Tibial nerve (tissue), 4 donors: ENCODE results near the gene PPM1G. TPM values are rescaled to one million over a fixed set of nuclear protein-coding genes. Genes with fewer than 3 reads are reported as not detected.

Experiments
- DNase-seq, 2 donors: peaks; one replicate each; pipeline ENCODE4 v3.0.0-alpha.2; 2019; ENCODE audit warnings: low spot score in 2 of 2
- H3K27ac ChIP-seq, 4 donors: fragments of 200-600 bp; sonication (generic) in 3 of 4; one replicate each; pipeline ENCODE4 v1.5.1; 2017 to 2019; ENCODE audit warnings: mild to moderate bottlenecking in 1 of 4
- H3K27me3 ChIP-seq, 2 donors: fragments of 200-600 bp; sonication (generic) in 1 of 2; one replicate each; pipeline versions ENCODE4 v1.5.1 to v1.6.0; 2017 to 2019
- H3K36me3 ChIP-seq, 3 donors: fragments of 200-600 bp; sonication (generic); one replicate each; pipeline ENCODE4 v1.5.1; 2018 to 2019
- H3K4me1 ChIP-seq, 4 donors: fragments of 200-600 bp; sonication (generic) in 3 of 4; one replicate each; pipeline ENCODE4 v1.5.1; 2017 to 2019
- H3K4me3 ChIP-seq, 4 donors: fragments of 200-600 bp; sonication (generic) in 3 of 4; one replicate each; pipeline ENCODE4 v1.5.1; 2017 to 2019; ENCODE audit warnings: mild to moderate bottlenecking in 1 of 4, moderate library complexity in 1 of 4
- H3K9me3 ChIP-seq, 4 donors: fragments of 200-600 bp; sonication (generic) in 3 of 4; one replicate each; pipeline ENCODE4 v1.5.1; 2017 to 2019
- CTCF ChIP-seq, 5 experiments: fragments of 200-600 bp in 3 of 5; fragments of 450-650 bp in 2 of 5; sonication (generic) in 3 of 5; IDR thresholded peaks; one replicate each; pipeline ENCODE4 v1.5.1; 2016 to 2019; ENCODE audit warnings: antibody characterized with exemption in 5 of 5, mild to moderate bottlenecking in 3 of 5, moderate library complexity in 2 of 5
- EP300 ChIP-seq, 2 donors: sonication (generic); formaldehyde crosslinking; IDR thresholded peaks; one replicate each; pipeline ENCODE4 v1.6.1; 2017; ENCODE audit warnings: antibody characterized with exemption in 2 of 2, mild to moderate bottlenecking in 1 of 2
- POLR2A ChIP-seq, 2 donors: fragments of 450-650 bp; IDR thresholded peaks; one replicate each; pipeline ENCODE4 v1.6.1; 2017; ENCODE audit warnings: antibody characterized with exemption in 2 of 2, mild to moderate bottlenecking in 2 of 2, moderate library complexity in 2 of 2
- WGBS, 2 donors: methylation state at CpG; one replicate each; pipeline ENCODE4 v1.1.5; 2018; 5-methylcytosine and 5-hydroxymethylcytosine counted together
- total RNA-seq, 4 donors: library from RNA; depleted of rRNA; stranded (reverse); fragments of >200 nt; gene quantifications; one replicate each; pipeline ENCODE4 v1.1.0, GENCODE V29; 2016

PPM1G gene
- total RNA-seq, 4 donors from 2014 or later: 33.7 to 53.6 (median 47.9) TPM

- DNase-seq: no peak
- peaks cover 0 to 14% (median 0%) of the 10 kb centered on the region in 4 donors for H3K4me1 ChIP-seq
- WGBS, 2 donors: 91 to 93% methylated on average over 8 of the region's 8 CpGs
- no peak overlapping the region for H3K4me3 ChIP-seq
- H3K36me3 ChIP-seq: peaks cover 6 to 92% (median 16%) of the 10 kb centered on the region in 3 donors
- peak overlapping the region in 1 of 4 donors; percentile 63 for H3K27ac ChIP-seq
- TF ChIP-seq CTCF (IDR thresholded peaks at IDR 0.05): no peak
- no peak for TF ChIP-seq POLR2A (IDR thresholded peaks at IDR 0.05)
- TF ChIP-seq EP300 (IDR thresholded peaks at IDR 0.05): no peak
- no peaks in the 10 kb centered on the region for H3K9me3 ChIP-seq
- no peaks in the 10 kb centered on the region for H3K27me3 ChIP-seq
These were observed 36.2 kb upstream of the PPM1G start for GRCh38 chr2:27445615-27446014.

GRCh38 chr2:27445155-27445554 lies 35.8 kb upstream of the PPM1G start:
- WGBS, 2 donors: 89 to 92% methylated on average over 8 of the region's 8 CpGs
- DNase-seq: no peak
- no peak for TF ChIP-seq EP300 (IDR thresholded peaks at IDR 0.05)
- no peak for TF ChIP-seq POLR2A (IDR thresholded peaks at IDR 0.05)
- TF ChIP-seq CTCF (IDR thresholded peaks at IDR 0.05): no peak
- Histone ChIP-seq H3K27ac (peak overlapping the region in 1 of 4 donors; percentile 63), H3K27me3 (no peaks in the 10 kb centered on the region), H3K36me3 (peaks cover 6 to 93% (median 20%) of the 10 kb centered on the region in 3 donors), H3K4me3 (no peak overlapping the region), H3K9me3 (no peaks in the 10 kb centered on the region), H3K4me1 (peaks cover 0 to 14% (median 0%) of the 10 kb centered on the region in 4 donors)

GRCh38 chr2:27442920-27443282 lies 33.5 kb upstream of the PPM1G start:
- TF ChIP-seq POLR2A (IDR thresholded peaks at IDR 0.05) (no peak), CTCF (IDR thresholded peaks at IDR 0.05) (no peak), EP300 (IDR thresholded peaks at IDR 0.05) (no peak)
- Histone ChIP-seq H3K36me3 (peaks cover 3 to 93% (median 27%) of the 10 kb centered on the region in 3 donors), H3K27ac (peak overlapping the region in 2 of 4 donors; percentile 53 to 73), H3K9me3 (no peaks in the 10 kb centered on the region), H3K4me1 (peaks cover 0 to 14% (median 0%) of the 10 kb centered on the region in 4 donors), H3K27me3 (no peaks in the 10 kb centered on the region), H3K4me3 (peak overlapping the region in 1 of 4 donors; percentile 32)
- DNase-seq: no peak
- 77 to 78% methylated on average over 6 of the region's 6 CpGs for WGBS, 2 donors

GRCh38 chr2:27441958-27442919 lies 32.8 kb upstream of the PPM1G start, which contains the start of gene KRTCAP3:
Gene KRTCAP3, plus strand, starts transcription at chr2:27442381. Its CDS starts 32 bp downstream, at chr2:27442413.
- H3K27me3 ChIP-seq: no peaks in the 10 kb centered on the region
- H3K27ac ChIP-seq: peak within 1 kb of the TSS in 3 of 4 donors; percentile 28 to 73 (median 53)
- H3K4me1 ChIP-seq: peaks cover 0 to 14% (median 0%) of the 10 kb centered on the region in 4 donors
- no peaks in the 10 kb centered on the region for H3K9me3 ChIP-seq
- peak within 1 kb of the TSS in 1 of 4 donors; percentile 32 for H3K4me3 ChIP-seq
- no peak for DNase-seq
- 45 to 49% methylated on average over 30 to 74 of the region's 80 CpGs for WGBS, 2 donors
- peak in 1 of 5 experiments; percentile 11 for TF ChIP-seq CTCF (IDR thresholded peaks at IDR 0.05)
- TF ChIP-seq POLR2A (IDR thresholded peaks at IDR 0.05): no peak
- H3K36me3 ChIP-seq: peaks cover 2 to 93% (median 33%) of the 10 kb centered on the region in 3 donors
